IMR-90 (cell line): ENCODE results near the gene LGI2.

Experiments used
- BHLHE40 ChIP-seq: fragments of 150-350 bp; IDR thresholded peaks from 2 replicates; pipeline ENCODE4 v1.6.1; 2016; ENCODE audit warnings: mild to moderate bottlenecking, low read depth, low read length
- CEBPB ChIP-seq: IDR thresholded peaks from 2 replicates; pipeline ENCODE4 v1.6.1; 2012; ENCODE audit warnings: low read depth, low read length, improper control_type of control experiment
- CTCF ChIP-seq: conservative IDR thresholded peaks from 2 replicates; pipeline ENCODE4 v1.5.1; 2012; ENCODE audit warnings: mild to moderate bottlenecking, low read depth, low read length, improper control_type of control experiment
- ELK1 ChIP-seq: fragments of 150-350 bp; IDR thresholded peaks from 2 replicates; pipeline ENCODE4 v1.6.1; 2016; ENCODE audit warnings: low read depth, mild to moderate bottlenecking, low read length, moderate library complexity, borderline replicate concordance
- MAZ ChIP-seq: IDR thresholded peaks from 2 replicates; pipeline ENCODE4 v1.6.1; 2012; ENCODE audit warnings: low read depth, mild to moderate bottlenecking, low read length, improper control_type of control experiment, moderate library complexity, borderline replicate concordance
- MXI1 ChIP-seq: IDR thresholded peaks from 2 replicates; pipeline ENCODE4 v1.6.1; 2012; ENCODE audit warnings: low read depth, mild to moderate bottlenecking, low read length, moderate library complexity, borderline replicate concordance
- POLR2A ChIP-seq: IDR thresholded peaks from 2 replicates; pipeline ENCODE4 v1.6.1; 2012; ENCODE audit warnings: mild to moderate bottlenecking, low read depth, low read length
- RCOR1 ChIP-seq: IDR thresholded peaks from 2 replicates; pipeline ENCODE4 v1.6.1; 2012; ENCODE audit warnings: mild to moderate bottlenecking, low read length, improper control_type of control experiment; ENCODE audit not compliant: insufficient replicate concordance
- SMC3 ChIP-seq: fragments of 150-350 bp; IDR thresholded peaks from 2 replicates; pipeline ENCODE4 v1.6.1; 2016; ENCODE audit warnings: low read depth, mild to moderate bottlenecking, antibody characterized with exemption, low read length, moderate library complexity

GRCh38 chr4:25043548-25043947, 12.8 kb upstream of the LGI2 start:
- TF ChIP-seq CEBPB (no peak), RCOR1 (no peak), CTCF (no peak), MAZ (no peak), ELK1 (no peak), POLR2A (no peak), MXI1 (no peak), SMC3 (no peak), BHLHE40 (no peak)
